ENCODE results near the gene MCM3AP.
A peak's percentile ranks its signal among the peaks of the same experiment; 100 is the strongest.
"Not testable (repeated sequence)": the region's sequence is repeated elsewhere in the genome, so short reads cannot be mapped to it uniquely, and the experiment has no call there.

The MCM3AP gene

DNA sequence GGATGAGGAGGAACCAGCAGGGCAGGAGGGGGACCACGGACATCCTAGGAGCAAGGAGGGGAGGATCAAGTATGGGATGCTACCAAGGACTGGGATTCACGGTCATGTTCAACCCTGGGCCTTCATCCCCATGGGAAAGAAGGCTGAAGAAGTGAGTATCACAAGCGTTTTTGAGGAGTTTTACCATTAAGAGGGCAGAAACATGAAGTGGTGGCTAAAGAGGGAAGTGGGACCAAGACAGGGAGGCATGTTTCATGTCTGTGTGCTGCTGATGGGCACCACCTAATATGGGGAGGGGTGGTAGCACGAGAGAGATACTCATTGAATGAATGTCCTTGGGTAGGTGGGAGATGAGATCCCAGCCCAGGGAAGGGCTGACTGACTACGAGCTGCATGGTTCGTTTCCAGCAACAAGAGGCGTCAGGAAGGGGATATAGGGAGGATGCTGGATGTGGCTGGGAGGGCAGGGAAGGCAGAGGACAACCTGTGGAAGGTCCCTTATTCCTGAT is 45.5 kb downstream of the MCM3AP start:
- DNase-seq = no peak

DNA sequence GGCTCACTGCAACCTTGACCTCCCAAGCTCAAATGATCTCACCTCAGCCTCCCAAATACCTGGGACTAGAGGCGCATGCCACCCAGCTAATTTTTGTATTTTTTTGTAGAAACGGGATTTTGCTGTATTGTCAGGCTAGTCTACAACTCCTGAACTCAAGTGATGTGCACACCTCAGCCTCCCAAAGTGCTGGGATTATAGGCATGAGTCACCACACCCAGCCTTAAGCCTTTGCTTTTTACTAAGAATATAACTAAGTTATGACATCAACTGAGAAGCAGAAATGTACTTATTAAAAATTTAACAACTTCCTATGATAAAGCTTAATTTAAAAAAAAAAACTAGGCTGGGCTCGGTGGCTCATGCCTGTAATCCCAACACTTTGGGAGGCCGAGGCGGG is 47.9 kb downstream of the MCM3AP start:
- no peak for DNase-seq

DNA sequence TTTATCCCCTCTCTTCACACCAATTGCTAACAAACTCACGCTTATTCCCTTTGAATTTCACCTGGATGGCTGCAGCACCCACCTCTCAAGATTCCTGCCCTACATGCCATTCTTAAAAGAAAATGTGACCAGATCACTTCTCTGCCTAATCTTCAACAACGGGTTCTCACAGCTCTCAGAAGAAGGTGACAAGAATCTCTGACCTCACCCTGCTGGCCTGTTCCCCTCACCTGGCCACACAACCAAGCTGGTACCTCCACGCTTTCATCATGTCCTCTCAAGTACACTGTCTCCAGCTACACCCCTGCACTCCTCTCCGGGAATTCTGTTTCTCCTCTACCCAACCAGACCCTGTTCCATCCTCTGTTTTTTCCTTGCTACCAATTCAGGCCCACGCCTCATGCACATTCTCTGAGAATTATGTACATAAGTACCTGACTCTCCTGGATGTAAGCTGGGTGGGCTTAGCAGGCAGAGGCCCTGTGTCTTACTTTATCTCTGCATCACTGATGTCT is 50.9 kb downstream of the MCM3AP start:
- DNase-seq = no peak

DNA sequence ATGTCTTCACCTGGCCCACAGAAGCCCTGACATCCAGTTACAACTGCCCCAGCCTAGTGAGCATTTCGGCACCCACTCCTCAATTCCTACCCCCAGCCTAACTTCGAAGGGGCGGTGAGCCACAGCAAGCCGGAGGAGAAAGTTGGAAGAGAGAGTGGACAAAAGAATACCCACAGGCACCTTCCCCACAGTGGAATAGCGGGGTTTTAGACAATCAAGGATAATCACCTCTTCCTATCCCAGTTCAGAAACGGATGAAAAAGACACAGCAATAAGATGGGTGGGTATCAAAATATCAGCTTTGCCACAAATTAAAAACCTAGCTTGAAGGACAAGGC is 55.5 kb downstream of the MCM3AP start:
- DNase-seq = no peak

DNA sequence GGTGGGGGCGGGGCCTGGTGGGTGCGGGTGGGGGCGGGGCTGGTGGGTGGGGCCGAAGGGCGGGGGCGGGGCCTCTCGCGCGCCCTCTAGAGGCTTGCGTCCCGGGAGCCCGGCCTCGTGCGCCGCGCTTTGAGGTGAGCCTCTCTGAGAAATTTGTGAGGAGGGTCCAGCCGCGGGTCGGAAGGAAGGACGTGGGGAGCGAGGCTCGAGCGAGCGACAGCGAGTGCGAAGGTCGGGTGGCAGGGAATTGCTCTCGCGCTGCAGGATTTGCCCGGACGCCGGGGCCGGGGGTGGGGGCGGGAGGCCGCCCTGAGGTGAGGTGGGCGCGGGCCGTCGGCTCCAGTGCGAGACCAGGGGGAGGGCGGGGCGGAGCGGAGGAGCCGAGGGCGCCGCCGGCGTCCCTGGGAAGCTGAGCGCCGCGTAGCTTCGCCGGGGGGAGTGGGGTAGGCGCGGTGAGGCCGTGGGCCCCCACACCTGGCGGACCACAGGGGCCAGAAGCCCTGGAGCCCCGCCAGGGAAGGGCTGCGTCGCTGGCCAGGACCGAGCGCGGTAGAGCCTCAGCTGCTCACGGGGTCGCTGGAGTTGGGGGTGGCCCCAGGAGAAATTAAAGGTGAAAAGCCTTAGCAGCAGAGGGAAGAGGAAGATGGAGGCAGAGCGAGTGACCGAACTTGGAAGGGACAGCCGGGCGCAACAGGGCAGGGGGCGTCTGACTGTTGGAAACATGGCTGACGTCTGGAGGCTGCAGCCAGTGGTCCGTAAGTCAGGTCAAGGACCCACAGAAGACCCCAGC is 56.1 kb downstream of the MCM3AP start:
- DNase-seq = peak; percentile 36 to 89

DNA sequence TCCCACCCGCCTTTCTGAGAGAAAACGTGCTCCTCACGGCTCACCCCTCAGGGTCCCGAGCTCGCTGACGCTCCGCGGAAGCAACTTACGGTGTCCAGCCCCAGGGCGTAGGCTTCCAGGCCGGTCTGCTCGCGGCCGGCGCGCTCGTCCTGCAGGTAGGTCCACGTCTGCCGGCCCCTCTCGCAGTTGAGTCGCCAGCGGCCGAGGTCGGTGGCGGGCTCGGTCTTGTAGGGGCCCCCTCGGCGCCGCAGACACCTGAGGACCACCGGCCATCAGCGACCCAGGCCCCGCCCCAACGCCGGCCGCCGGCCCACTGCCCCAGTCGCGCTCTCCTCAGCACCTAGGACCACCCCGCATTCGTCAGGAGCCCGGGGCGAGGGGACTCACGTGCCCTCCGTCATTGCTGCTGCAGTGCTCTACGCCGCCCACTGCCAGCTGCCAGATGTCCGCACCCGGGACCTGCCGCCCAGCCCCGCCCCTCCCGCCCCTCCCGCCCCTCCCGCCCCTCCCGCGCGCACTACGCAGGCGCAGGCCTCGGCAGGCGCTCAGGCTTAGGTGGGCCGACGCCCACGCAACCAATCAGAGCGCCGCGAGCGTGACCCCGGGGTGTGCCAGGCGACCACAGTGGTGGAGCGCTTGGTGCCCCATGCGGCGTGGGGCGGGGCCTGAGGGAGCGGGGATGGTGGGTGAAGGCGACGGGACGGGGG is 56.9 kb downstream of the MCM3AP start, which contains the start of gene LSS:
TSS of gene LSS (minus strand) at position 430 of the 707 bp plus-strand sequence. CDS start at position 401, 29 bp downstream.
- DNase-seq = peak; percentile 95 to 99

DNA sequence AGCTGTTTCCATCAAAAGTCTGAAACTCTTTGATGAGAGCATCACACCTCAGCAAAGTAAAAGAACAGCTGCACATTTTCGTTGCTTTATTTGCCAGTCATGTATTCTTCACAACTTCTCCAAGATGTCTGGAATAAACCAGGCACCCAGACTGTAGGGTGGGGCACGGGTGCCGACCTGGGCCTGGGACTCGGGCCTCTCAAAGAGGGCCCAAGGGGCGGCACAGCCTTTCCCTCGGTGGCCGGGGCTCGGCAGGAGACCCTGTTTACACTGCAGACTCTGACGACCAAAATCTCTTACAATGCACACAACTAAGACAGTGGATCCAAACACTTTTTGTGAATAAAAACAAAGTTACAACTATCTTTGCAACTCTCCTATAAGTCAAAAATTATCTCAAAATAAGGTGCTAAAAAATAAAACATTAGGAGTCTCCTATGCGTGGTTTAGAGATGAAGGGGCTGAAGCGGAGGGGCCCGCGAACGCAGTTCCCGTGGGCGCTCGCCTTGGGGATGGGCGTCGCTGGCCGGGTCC is 57.5 kb downstream of the MCM3AP start:
- DNase-seq = no peak

DNA sequence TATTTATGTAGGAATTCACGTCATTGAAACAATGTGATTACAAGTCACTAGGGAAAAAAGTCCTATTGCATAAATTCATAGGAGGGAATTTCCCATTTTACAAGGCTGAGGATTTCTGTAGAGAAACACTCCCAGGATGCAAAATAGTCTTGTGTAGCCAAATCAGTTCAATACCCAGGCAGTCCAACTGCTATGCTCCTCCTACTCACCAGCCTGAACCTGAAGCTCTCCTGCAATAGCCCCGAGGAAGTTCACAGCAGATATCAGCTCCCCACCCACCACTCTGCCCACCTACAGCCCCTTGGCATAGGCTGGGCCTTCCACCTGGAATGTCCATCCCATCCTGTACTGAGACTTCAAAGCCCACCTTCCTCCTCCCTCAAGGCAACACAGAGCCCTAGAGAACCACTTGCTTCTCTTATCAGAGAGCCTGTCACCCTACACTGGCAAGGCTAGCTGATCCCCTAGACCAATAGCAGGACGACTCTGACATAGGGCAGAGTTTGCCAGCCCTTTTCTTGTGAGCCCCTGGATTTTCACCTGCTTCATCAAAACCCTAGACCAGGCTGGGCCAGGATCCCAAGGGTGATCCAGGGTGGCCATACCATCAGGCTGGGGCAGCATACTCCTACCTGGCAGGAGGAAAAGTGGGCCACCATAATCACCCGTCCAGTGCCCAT is 58.4 kb downstream of the MCM3AP start:
- no peak for DNase-seq

DNA sequence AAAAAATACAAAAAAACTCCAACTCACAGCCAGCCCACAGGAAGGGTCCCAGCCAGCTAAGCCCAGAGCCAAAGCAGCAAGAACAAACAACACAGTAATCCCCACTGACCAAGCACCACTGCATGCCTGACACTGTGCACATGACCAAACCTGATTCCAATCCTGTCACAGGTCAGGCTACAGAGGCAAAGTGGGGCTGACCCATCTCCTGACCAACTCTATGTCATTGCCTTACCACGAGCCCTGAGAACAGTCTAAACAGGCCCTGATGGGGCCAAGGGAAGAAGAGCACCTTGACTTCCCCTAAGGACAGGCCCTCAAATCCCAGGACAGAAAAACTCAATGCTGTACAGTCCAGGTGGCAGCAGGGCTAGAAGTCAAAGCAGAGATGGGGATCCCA is 59.3 kb downstream of the MCM3AP start:
- DNase-seq = no peak

DNA sequence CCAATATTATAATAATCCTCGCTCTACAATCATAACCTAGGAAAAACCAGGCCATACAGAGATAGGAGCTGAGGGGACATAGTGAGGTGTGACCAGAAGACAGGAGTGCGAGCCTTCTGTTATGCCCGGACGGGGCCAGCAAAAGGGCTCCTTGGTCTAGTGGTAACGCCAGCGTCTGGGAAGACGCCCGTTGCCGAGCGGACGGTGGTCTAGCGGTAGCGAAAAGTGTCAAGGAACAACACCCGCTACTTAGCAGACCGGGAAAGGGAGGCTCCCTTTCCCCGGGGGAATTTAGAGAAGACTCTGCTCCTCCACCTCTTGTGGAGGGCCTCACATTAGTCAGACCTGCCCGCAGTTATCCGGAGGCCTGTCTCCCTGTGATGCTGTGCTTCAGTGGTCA is 61.8 kb downstream of the MCM3AP start:
- DNase-seq = not testable (repeated sequence)

DNA sequence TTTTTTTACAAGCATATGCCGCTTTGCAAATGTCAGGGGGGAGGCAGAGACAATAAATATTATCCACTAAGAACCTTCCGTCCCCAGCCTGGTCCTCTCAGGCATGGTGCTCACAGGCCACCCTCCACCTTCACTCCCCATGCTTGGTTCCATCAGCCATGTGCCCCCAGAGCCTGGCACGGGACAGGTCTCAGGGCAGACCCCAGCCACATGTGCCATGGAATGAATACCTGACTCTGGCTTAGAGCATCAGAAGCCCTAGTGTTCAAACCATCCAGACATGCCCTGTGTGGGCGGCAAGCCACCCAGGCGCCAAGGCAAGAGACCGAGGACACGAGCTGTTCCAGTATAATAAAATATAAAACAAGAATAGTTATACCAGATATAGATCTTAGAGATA is 62.2 kb downstream of the MCM3AP start:
- DNase-seq = no peak

DNA sequence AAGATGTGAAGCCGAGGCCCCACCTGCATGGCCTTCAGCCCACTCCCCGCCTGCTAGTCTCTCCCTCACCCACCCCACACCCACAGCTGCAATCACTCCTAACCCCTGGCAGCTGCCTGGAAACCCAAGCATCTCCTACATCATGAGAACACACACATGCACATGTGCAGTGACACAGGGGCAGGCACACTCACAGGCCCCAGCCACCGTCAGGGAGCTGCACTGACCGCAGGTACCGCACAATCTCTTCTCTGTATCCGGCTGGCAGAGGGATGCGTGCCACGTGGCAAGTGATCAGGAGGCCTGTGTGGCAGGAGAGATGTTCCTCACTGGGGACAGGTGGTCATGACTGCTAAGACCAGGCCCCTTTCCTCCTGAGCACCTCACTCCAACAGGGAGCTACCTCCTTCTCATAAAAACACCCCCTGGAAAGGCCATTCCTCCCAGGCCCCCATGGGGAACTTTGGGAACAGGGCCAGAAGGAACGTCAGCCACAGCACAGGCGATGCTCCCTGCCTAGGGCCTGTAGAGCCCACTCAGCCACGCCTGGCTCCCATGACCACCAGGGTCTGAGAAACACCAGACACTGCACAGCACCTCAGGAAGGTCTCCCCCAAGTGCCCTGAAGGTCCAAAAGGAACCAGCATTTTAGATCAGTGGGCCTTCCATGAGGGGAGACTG is 62.8 kb downstream of the MCM3AP start:
- no peak for DNase-seq

DNA sequence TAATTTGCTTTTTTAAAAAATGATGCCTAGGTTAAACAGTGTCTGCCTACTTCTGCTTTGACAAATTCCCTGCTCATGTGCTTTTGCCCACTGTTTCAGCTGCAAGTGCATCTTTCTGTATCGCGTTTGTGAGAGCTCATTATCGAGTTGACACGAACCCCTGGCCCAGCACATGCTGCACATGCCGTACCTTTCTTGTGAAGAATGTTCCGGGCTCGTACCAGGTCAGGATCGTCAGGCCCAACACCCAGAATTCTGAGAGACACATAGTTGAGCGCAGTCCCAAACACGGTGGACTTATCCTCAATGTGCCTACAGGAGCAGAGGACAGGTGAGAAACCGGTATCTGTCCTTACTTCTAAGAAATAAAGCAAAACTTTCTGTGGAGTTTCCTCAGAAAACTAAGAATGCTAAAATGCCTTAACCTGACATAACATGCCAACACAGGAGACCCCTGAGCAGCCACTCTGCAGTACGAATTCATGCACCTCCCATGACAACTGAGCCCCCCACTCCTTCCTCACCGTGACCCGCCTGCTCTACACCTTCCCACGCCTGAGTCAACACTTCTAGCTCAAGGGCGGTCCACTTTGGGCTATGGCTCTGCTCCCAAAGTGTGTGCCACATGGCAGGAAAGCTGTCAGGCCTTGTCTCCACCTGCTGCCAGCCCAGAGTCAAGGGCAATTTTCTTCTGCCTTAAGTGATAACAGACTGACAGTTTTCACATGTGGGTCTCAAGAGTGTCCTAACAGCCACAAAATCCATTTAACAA is 63.6 kb downstream of the MCM3AP start:
- no peak for DNase-seq

DNA sequence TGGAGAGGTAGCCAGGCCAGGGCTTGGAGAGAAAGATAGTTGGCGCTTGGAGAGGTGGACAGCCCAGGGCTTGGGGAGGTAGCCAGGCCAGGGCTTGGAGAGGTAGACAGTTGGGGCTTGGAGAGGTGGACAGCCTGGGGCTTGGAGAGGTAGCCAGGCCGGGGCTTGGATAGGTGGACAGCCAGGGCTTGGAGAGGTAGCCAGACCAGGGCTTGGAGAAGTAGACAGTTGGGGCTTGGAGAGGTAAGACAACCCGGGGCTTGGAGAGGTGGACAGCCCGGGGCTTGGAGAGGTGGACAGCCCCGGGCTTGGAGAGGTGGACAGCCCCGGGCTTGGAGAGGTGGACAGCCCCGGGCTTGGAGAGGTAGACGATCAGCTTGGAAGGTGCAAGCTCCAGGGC is 64.6 kb downstream of the MCM3AP start:
- DNase-seq = no peak

DNA sequence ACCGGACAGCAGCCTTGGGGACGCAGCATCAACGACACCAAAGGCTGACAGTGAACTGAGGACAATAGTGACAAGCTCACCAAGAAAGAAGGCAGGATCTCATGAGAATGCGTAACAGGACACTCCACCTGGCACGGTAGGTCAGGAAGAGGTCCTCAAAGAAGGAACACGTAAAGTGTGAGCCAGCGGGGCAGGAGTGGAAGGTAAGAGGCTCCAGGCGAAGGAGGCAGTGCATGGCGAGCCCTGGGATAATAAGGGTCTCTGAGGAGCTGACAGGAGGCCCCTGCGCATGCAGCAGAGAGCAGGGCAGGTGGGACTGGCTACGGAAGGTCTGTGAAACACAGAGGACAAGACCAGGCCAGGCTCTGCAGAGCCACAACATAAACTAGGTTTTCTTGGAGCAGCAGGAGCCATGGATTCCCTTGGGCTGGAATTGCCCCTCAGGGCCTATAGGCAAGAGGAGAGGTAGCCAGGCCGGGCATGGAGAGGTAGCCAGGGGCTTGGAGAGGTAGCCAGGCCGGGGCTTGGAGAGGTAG is 65.1 kb downstream of the MCM3AP start:
- DNase-seq = no peak

DNA sequence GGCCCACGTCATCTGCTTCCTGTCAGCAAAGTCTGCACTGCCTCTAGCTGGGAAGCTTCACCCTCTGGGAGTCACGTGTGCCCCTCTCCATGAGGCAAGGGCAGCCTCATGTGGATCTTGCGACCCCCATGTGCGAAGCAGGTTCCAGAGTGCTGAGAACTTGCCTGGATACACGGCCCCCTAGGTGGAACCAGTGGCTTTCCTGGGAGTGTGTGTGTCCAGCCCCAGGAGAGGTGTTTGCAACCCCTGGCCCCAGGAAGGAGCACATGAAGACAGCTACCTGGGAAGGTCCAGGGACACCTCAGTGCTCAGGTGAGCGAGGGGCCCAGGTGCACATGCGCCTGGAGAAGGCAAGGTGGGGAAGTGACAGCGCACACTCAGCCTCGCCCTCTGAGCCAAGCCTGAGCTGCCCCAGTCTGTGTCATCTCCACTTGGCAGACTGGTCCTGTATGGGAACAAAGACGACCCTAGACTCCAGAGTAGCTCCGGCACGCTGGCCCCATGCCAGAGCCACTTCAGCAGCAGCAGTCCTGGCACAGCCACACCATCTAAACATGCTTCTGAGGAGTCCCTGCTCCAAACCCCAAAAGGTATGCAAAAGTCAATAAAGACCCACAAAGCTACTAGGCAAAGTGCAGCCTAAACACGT is 65.7 kb downstream of the MCM3AP start:
- DNase-seq = peak in 1 of 2 experiments; percentile 29

DNA sequence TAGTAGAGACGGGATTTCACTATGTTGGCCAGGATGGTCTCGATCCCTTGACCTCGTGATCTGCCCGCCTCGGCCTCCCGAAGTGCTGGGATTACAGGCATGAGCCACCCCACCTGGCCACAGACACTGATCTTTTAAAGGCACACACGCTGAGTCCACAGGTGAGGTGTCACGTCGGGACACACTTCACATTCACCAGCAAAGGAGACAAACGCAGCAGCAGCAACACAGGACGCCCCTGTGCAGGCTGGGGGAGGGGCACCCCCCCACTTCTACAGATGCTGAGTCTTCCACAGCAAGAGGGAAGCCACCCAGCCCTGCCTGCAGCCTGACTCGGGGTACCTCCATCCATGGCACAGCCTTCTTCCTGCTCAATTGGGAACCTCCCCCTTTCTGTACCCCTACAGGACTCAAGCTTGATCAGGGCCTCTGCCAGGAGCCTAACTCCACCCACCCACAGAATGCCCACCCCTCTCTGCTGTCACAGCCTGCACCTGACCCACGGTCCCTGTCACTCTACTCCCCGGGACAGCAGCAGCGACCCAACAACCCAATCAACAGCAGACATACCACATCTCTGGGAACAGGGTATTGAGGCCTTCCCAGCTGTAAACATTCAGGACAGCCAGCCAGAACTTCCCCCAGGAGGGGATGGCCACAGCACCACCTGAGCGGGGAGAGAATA is 66.4 kb downstream of the MCM3AP start:
- DNase-seq = no peak

DNA sequence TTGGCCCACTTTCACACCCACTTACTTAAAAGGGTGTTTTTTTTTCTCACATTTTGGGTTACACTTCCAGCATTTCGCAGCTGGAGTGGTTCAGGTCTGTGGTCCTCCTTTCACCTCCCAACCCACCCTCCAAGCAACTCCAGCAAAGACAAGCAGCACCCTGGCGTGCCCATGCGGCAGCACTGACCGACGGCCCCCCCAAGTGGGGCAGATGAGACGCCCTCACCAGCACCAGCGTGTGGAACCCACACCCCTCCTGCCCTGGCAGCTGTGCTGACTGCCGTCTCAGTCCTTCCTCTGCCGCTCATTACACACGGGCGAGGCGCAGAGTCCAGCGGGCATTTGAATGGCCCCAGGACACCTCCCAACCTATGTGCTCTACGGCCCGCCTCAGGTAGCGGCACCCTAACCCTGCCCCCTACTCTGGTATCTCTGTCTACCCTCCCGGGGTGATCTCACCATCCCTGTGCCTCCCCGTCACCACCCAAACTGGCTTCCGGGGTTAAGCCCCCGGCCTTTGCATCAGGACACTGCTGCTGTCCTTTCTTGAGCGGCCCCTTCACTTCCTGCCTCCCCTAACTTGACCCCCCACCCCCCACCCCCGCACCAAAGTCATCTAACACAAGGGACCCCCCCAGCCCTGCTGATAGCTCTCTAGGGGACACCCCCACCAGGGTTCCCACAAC is 67.8 kb downstream of the MCM3AP start:
- DNase-seq = no peak

DNA sequence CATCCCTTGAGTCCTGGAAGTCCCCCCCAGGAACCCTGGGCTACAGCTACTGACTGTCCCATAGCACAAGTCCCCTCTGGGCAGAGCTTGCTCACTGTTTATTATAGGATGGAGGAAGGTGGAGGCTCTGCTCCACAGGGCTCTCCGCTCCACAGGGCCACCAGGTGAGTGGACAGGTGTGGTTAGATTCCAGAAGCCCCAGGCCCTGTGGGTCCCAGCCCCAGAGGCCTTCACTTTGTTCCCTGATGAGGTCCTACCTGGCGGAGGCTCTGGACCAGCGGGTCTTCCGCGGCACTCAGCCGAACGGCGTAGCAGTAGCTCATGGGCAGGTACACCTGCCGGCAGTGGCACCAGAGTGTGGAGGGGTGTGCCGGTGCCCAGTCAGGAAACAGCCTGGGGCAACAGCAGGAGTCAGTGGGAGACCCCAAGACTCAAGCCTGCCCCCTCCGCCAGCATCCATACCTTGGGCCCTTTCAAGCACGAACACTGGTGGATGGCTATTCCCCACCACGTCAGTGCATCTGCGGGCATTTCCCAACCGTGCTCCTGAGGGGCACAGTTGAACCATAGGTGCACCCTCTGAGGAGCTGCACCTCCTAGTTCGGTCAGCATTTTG is 69.2 kb downstream of the MCM3AP start:
- no peak for DNase-seq
